GM18505 (cell line): ENCODE data around the gene PCSK2.

ENCODE experiments used
- ATAC-seq: cut with Tn5 transposase; IDR thresholded peaks from one replicate; pipeline ENCODE4 v1.9.1; 2021; ENCODE audit not compliant: unreplicated experiment
- POLR2A ChIP-seq: IDR thresholded peaks from 4 replicates; pipeline ENCODE4 v1.6.1; 2011; ENCODE audit warnings: borderline replicate concordance; ENCODE audit not compliant: insufficient read depth, insufficient read length; ENCODE audit errors: extremely low read depth

PCSK2 gene

GRCh38 chr20:17465236-17465635, 238.4 kb downstream of the PCSK2 start:
- ATAC-seq, result no peak
- TF ChIP-seq POLR2A, result no peak

GRCh38 chr20:17466641-17467040, 239.8 kb downstream of the PCSK2 start:
- ATAC-seq, result no peak
- TF ChIP-seq POLR2A, result no peak

- no peak for ATAC-seq
- TF ChIP-seq POLR2A, result no peak
Measured at GRCh38 chr20:17467120-17467655, 240.3 kb downstream of the PCSK2 start.

GRCh38 chr20:17468073-17468840, 241.4 kb downstream of the PCSK2 start:
- ATAC-seq, result no peak
- no peak for TF ChIP-seq POLR2A

- no peak for ATAC-seq
- TF ChIP-seq POLR2A, result no peak
Measured at GRCh38 chr20:17469246-17470030, 242.6 kb downstream of the PCSK2 start.

GRCh38 chr20:17470521-17470920, 243.7 kb downstream of the PCSK2 start:
- ATAC-seq, result no peak

GRCh38 chr20:17470973-17471372, 244.1 kb downstream of the PCSK2 start:
- TF ChIP-seq POLR2A, result no peak
- no peak for ATAC-seq

More at GRCh38 chr20:17470521-17470920, 243.7 kb downstream of the PCSK2 start:
- TF ChIP-seq POLR2A, result no peak

- no peak for TF ChIP-seq POLR2A
- no peak for ATAC-seq
Measured at GRCh38 chr20:17471606-17472187, 244.9 kb downstream of the PCSK2 start.

GRCh38 chr20:17473659-17474058, 246.8 kb downstream of the PCSK2 start:
- no peak for ATAC-seq
- no peak for TF ChIP-seq POLR2A

- no peak for ATAC-seq
- TF ChIP-seq POLR2A, result no peak
Measured at GRCh38 chr20:17479063-17479657, 252.3 kb downstream of the PCSK2 start.

GRCh38 chr20:17480696-17481095, 253.9 kb downstream of the PCSK2 start:
- TF ChIP-seq POLR2A, result no peak
- ATAC-seq, result no peak

GRCh38 chr20:17481661-17482060, 254.8 kb downstream of the PCSK2 start:
- ATAC-seq, result no peak
- no peak for TF ChIP-seq POLR2A

GRCh38 chr20:17482536-17482935, 255.7 kb downstream of the PCSK2 start:
- ATAC-seq, result no peak
- TF ChIP-seq POLR2A, result no peak
